WERI-Rb-1 (cell line): ENCODE results near the gene RORC.

ENCODE experiments used
- DNase-seq: peaks from one replicate; pipeline ENCODE4 v3.0.0-alpha.2; 2020
- H3K27ac ChIP-seq: fragments of 250-450 bp; sonication (Bioruptor Pico); 2 replicates; pipeline ENCODE4 v1.5.1; 2020; ENCODE audit warnings: mild to moderate bottlenecking, moderate library complexity
- H3K27me3 ChIP-seq: fragments of 250-450 bp; sonication (Bioruptor Pico); 2 replicates; pipeline ENCODE4 v1.5.1; 2021; ENCODE audit warnings: mild to moderate bottlenecking, low read depth, moderate library complexity; ENCODE audit not compliant: insufficient read depth, severe bottlenecking
- H3K36me3 ChIP-seq: fragments of 250-450 bp; sonication (Bioruptor Pico); 2 replicates; pipeline ENCODE4 v1.5.1; 2020; ENCODE audit warnings: mild to moderate bottlenecking, moderate library complexity
- H3K4me3 ChIP-seq: 2 replicates; pipeline ENCODE4 v1.5.1; 2011; ENCODE audit warnings: low read depth, mild to moderate bottlenecking, control low read depth, low read length
- H3K9me3 ChIP-seq: fragments of 250-450 bp; sonication (Bioruptor Pico); 2 replicates; pipeline ENCODE4 v1.5.1; 2021; ENCODE audit warnings: mild to moderate bottlenecking, moderate library complexity; ENCODE audit not compliant: severe bottlenecking
- TF ChIP-seq, protein P1 (sequence below): IDR thresholded peaks from 2 replicates; pipeline ENCODE4 v1.5.1; 2011; ENCODE audit warnings: low read depth, mild to moderate bottlenecking, control low read depth, inconsistent platforms, low read length

Gene RORC

DNA sequence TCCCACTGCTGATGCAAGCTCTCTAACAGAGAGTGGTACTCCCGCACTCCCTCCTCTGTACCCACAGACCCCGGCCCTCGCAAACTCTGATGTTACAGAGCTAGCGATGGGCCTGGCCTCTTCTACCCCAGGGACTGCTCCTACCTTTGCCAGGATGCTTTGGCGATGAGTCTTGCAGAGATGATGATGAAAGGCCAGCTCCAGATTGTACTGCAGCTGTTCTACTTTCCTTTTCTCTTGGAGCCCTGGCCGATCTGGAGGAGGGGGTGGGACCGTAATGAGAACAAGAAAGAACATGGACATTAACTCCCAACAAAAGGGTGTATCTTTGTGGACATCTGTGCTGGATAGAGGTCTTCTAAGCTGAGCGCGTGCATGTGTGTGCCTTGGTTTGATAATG is 20.4 kb downstream of the RORC start:
- Histone ChIP-seq H3K36me3 (no peaks in the 10 kb centered on the region), H3K27me3 (no peaks in the 10 kb centered on the region), H3K27ac (no peak overlapping the region), H3K4me3 (no peak overlapping the region), H3K9me3 (peaks cover 4% of the 10 kb centered on the region)
- DNase-seq, result no peak
- TF ChIP-seq, protein P1, sequence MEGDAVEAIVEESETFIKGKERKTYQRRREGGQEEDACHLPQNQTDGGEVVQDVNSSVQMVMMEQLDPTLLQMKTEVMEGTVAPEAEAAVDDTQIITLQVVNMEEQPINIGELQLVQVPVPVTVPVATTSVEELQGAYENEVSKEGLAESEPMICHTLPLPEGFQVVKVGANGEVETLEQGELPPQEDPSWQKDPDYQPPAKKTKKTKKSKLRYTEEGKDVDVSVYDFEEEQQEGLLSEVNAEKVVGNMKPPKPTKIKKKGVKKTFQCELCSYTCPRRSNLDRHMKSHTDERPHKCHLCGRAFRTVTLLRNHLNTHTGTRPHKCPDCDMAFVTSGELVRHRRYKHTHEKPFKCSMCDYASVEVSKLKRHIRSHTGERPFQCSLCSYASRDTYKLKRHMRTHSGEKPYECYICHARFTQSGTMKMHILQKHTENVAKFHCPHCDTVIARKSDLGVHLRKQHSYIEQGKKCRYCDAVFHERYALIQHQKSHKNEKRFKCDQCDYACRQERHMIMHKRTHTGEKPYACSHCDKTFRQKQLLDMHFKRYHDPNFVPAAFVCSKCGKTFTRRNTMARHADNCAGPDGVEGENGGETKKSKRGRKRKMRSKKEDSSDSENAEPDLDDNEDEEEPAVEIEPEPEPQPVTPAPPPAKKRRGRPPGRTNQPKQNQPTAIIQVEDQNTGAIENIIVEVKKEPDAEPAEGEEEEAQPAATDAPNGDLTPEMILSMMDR, result no peak

DNA sequence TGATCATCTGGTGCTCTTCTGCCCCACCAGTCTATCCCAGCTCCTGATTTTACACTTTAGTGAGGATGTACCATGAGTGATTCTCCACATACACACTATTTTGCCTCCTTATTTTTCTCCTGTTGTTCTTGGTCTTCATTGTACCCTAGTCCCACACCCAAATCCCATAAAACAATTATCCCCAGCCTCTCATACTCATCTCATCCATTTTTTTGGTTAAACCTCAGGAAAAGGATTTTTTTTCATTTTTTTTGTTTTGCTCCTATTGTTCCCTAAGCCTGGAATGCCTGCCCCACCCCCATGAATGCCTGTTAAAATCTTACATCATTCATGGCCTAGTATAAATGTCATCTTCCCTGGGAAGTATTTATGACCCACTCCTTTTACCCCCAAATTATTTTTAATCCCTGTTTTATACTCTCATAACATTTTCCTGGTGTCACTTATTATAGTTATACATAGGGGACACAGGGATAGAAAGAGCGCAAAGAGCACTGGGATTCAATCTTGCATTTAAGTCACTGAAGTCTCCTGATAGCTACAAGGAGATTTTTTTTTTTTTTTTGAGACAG is 21.5 kb downstream of the RORC start:
- no peak for DNase-seq
- no peak overlapping the region for H3K27ac ChIP-seq
- no peaks in the 10 kb centered on the region for H3K36me3 ChIP-seq
- no peak overlapping the region for H3K4me3 ChIP-seq
- H3K9me3 ChIP-seq, result peaks cover 4% of the 10 kb centered on the region
- TF ChIP-seq, protein P1, result no peak
- H3K27me3 ChIP-seq, result no peaks in the 10 kb centered on the region

DNA sequence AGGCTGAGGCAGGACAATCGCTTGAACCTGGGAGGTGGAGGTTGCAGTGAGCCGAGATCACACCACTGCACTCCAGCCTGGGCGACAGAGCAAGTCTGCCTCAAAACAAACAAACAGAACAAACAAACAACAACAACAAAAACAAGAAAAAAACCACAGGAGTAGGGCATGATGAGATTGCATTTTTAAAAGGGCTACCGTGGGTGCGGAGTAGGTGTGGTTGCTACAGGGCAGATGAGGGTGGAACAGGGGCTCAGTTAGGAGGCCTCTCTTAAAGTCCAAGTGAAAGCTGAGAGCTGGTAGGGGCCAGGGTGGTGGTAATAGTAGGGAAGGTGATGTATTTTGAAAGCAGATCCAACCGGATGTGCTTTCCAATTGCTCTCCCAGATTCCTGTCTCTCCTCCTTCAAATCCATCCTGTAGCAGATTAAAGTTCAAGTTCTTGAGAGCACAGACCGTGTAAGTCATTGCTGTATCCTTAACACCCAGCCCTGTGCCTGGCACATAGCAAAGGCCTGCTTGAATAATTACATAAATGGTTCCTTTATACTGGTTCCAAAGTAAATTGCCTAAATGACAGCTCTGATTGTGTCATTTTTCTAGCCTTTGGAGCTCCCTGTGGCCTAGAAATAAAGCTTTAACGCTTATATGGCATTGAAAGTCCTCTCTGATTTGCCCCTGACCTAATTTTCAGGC is 22.2 kb downstream of the RORC start:
- Histone ChIP-seq H3K36me3 (no peaks in the 10 kb centered on the region), H3K9me3 (peaks cover 4% of the 10 kb centered on the region), H3K27ac (peak overlapping the region; percentile 6; the same call in 1 of the 2 replicates), H3K4me3 (no peak overlapping the region), H3K27me3 (no peaks in the 10 kb centered on the region)
- DNase-seq, result peak; percentile 10
- TF ChIP-seq, protein P1, result no peak

DNA sequence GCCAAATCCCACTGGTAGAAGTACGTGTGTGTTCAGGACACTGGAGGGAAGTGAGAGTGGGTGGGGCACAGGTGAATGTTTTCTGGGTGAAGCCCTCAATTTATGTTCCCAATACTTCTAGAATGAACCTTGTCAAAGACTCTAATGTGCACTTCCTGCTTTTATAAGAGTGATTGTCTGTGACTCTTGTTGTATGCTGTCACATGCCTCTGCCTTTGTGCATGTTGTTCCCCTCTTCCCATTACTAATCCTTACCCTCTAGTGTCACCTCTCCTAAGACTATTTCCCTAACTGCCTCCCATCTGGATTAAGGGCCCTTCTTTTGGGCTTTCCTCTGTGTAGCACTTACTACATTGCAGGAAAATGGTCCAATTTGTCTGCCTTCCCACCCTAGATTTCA is 23.8 kb downstream of the RORC start:
- H3K27ac ChIP-seq, result peak overlapping the region; percentile 2; the same call in 1 of the 2 replicates
- H3K36me3 ChIP-seq, result no peaks in the 10 kb centered on the region
- no peak overlapping the region for H3K4me3 ChIP-seq
- H3K27me3 ChIP-seq, result no peaks in the 10 kb centered on the region
- TF ChIP-seq, protein P1, result no peak
- DNase-seq, result no peak
- peaks cover 4% of the 10 kb centered on the region for H3K9me3 ChIP-seq

DNA sequence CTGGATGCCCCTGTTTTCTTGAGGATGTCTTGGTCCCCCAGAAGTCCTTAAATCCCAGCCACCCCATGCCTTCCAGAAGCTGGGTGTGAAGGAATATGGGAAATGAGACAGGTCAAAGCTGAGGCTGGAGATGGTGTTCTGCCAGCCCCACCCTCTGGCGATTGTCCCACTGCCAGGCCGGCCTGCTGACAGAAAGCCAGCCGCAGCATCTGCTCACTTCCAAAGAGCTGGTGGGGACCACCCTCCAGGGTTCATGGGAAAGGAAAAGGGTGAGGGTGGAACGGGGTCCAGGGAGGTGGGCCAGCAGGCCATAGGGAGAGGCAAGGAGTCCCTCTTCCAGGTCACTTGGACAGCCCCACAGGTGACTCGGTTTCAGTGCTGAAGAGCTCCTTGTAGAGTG is 24.5 kb downstream of the RORC start:
- no peak overlapping the region for H3K27ac ChIP-seq
- H3K4me3 ChIP-seq, result no peak overlapping the region
- TF ChIP-seq, protein P1, result no peak
- H3K9me3 ChIP-seq, result peaks cover 4% of the 10 kb centered on the region
- H3K36me3 ChIP-seq, result no peaks in the 10 kb centered on the region
- DNase-seq, result no peak
- no peaks in the 10 kb centered on the region for H3K27me3 ChIP-seq
